ENCODE measurements around the gene EXOC6B. TPM values are rescaled to one million over a fixed set of nuclear protein-coding genes. Genes with fewer than 3 reads are reported as not detected.

Gene EXOC6B
- total RNA-seq, 1 donor, result 24.6 TPM

GRCh38 chr2:72533765-72534164 lies 292.1 kb downstream of the EXOC6B start:
- no peak overlapping the region for H3K27ac ChIP-seq (ENCODE audit: low read depth, low read length)
- H4K20me1 ChIP-seq (ENCODE audit: insufficient read depth, low read length), result no peaks in the 10 kb centered on the region
- H3K4me3 ChIP-seq (ENCODE audit: insufficient read depth, low read length), result no peak overlapping the region
- H3K36me3 ChIP-seq (ENCODE audit: insufficient read depth, low read length), result no peaks in the 10 kb centered on the region
- no peaks in the 10 kb centered on the region for H3K9me3 ChIP-seq (ENCODE audit: low read depth, low read length)
- no peaks in the 10 kb centered on the region for H3K27me3 ChIP-seq (ENCODE audit: insufficient read depth, low read length)
- H3K4me1 ChIP-seq (ENCODE audit: insufficient read depth, low read length), result peaks cover 3% of the 10 kb centered on the region
- H2AFZ ChIP-seq (ENCODE audit: low read length), result no peak overlapping the region
- no peak overlapping the region for H3K4me2 ChIP-seq (ENCODE audit: insufficient read depth, low read length)
- DNase-seq (ENCODE audit: insufficient read length, low spot score, missing footprints), result peak; percentile 15
- H3K79me2 ChIP-seq (ENCODE audit: insufficient read depth, low read length), result no peaks in the 10 kb centered on the region
- TF ChIP-seq, protein P1, sequence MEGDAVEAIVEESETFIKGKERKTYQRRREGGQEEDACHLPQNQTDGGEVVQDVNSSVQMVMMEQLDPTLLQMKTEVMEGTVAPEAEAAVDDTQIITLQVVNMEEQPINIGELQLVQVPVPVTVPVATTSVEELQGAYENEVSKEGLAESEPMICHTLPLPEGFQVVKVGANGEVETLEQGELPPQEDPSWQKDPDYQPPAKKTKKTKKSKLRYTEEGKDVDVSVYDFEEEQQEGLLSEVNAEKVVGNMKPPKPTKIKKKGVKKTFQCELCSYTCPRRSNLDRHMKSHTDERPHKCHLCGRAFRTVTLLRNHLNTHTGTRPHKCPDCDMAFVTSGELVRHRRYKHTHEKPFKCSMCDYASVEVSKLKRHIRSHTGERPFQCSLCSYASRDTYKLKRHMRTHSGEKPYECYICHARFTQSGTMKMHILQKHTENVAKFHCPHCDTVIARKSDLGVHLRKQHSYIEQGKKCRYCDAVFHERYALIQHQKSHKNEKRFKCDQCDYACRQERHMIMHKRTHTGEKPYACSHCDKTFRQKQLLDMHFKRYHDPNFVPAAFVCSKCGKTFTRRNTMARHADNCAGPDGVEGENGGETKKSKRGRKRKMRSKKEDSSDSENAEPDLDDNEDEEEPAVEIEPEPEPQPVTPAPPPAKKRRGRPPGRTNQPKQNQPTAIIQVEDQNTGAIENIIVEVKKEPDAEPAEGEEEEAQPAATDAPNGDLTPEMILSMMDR (IDR thresholded peaks at IDR 0.05; ENCODE audit: extremely low read depth, low read depth, low read length), result no peak

DNA sequence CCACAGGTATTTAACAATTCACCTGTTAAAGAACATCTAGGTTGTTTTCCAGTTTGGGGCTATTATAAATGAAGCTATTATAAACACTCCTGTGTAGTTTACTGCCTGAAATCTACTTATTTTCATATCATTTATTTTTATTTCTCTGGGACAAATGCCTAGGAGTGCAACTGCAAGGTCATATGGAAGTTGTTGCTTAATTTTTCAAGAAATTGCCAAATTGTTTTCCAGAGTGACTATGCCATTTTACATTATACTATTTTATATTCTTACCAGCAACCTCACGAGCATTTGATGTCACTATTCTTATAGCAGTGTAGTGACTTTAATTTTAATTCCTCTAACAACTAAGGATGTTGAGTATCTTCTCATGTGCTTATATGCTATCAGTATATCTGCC lies 298.4 kb downstream of the EXOC6B start:
- no peak overlapping the region for H3K4me3 ChIP-seq (ENCODE audit: insufficient read depth, low read length)
- H3K4me1 ChIP-seq (ENCODE audit: insufficient read depth, low read length), result no peaks in the 10 kb centered on the region
- no peaks in the 10 kb centered on the region for H4K20me1 ChIP-seq (ENCODE audit: insufficient read depth, low read length)
- H3K36me3 ChIP-seq (ENCODE audit: insufficient read depth, low read length), result no peaks in the 10 kb centered on the region
- DNase-seq (ENCODE audit: insufficient read length, low spot score, missing footprints), result no peak
- H3K27ac ChIP-seq (ENCODE audit: low read depth, low read length), result no peak overlapping the region
- H3K27me3 ChIP-seq (ENCODE audit: insufficient read depth, low read length), result no peaks in the 10 kb centered on the region
- TF ChIP-seq, protein P1 (IDR thresholded peaks at IDR 0.05; ENCODE audit: extremely low read depth, low read depth, low read length), result no peak
- H3K4me2 ChIP-seq (ENCODE audit: insufficient read depth, low read length), result no peak overlapping the region
- no peaks in the 10 kb centered on the region for H3K79me2 ChIP-seq (ENCODE audit: insufficient read depth, low read length)
- no peaks in the 10 kb centered on the region for H3K9me3 ChIP-seq (ENCODE audit: low read depth, low read length)
- H2AFZ ChIP-seq (ENCODE audit: low read length), result no peak overlapping the region

DNA sequence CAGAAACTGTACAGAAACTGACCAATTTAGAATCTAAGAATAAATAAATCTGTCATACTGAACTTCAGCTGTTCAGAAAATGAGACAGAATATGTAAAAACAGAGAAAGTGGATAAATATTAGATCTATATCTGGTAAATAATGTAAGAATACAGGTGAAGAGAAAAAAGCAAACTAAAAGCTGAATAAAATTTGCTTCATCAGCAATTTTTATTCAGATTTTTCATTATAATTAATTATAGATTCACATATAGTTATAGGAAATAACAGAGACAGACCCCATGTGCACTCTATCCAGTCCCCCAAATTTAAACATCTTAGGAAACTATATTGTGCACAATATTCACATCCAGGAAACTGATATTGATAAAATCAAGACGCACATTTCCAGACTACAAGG lies 299.2 kb downstream of the EXOC6B start:
- DNase-seq (ENCODE audit: insufficient read length, low spot score, missing footprints), result no peak

DNA sequence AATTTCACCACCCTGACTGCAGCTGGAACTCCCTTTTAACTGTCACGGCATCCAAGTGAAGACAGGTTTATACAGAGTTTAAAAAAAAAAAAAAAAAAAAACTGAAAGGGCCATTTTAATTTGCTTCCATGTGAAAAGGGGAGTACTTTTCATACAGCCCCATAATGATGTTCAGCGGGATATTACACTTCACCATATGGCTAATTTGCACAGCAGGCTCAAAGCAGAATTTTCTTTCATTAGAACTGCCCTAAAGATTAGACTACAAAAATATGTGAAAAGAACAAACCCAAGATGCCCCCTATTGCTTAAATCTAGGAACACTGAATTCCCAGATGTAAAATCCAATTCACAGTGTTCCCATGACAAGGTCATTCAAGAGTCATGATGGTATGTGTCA lies 301.8 kb downstream of the EXOC6B start:
- H2AFZ ChIP-seq (ENCODE audit: low read length), result no peak overlapping the region
- no peaks in the 10 kb centered on the region for H3K79me2 ChIP-seq (ENCODE audit: insufficient read depth, low read length)
- no peaks in the 10 kb centered on the region for H3K36me3 ChIP-seq (ENCODE audit: insufficient read depth, low read length)
- no peaks in the 10 kb centered on the region for H3K9me3 ChIP-seq (ENCODE audit: low read depth, low read length)
- TF ChIP-seq, protein P1 (IDR thresholded peaks at IDR 0.05; ENCODE audit: extremely low read depth, low read depth, low read length), result no peak
- H3K27ac ChIP-seq (ENCODE audit: low read depth, low read length), result no peak overlapping the region
- H4K20me1 ChIP-seq (ENCODE audit: insufficient read depth, low read length), result no peaks in the 10 kb centered on the region
- DNase-seq (ENCODE audit: insufficient read length, low spot score, missing footprints), result peak; percentile 6
- no peak overlapping the region for H3K4me2 ChIP-seq (ENCODE audit: insufficient read depth, low read length)
- H3K4me3 ChIP-seq (ENCODE audit: insufficient read depth, low read length), result no peak overlapping the region
- H3K27me3 ChIP-seq (ENCODE audit: insufficient read depth, low read length), result no peaks in the 10 kb centered on the region
- no peaks in the 10 kb centered on the region for H3K4me1 ChIP-seq (ENCODE audit: insufficient read depth, low read length)

More for the DNA sequence above, 299.2 kb downstream of the EXOC6B start:
- H3K4me2 ChIP-seq (ENCODE audit: insufficient read depth, low read length), result no peak overlapping the region
- no peak overlapping the region for H3K4me3 ChIP-seq (ENCODE audit: insufficient read depth, low read length)
- H3K36me3 ChIP-seq (ENCODE audit: insufficient read depth, low read length), result no peaks in the 10 kb centered on the region
- H4K20me1 ChIP-seq (ENCODE audit: insufficient read depth, low read length), result no peaks in the 10 kb centered on the region
- H3K27me3 ChIP-seq (ENCODE audit: insufficient read depth, low read length), result no peaks in the 10 kb centered on the region
- H3K9me3 ChIP-seq (ENCODE audit: low read depth, low read length), result no peaks in the 10 kb centered on the region
- no peak overlapping the region for H3K27ac ChIP-seq (ENCODE audit: low read depth, low read length)
- H3K4me1 ChIP-seq (ENCODE audit: insufficient read depth, low read length), result no peaks in the 10 kb centered on the region
- no peak overlapping the region for H2AFZ ChIP-seq (ENCODE audit: low read length)
- TF ChIP-seq, protein P1 (IDR thresholded peaks at IDR 0.05; ENCODE audit: extremely low read depth, low read depth, low read length), result no peak
- H3K79me2 ChIP-seq (ENCODE audit: insufficient read depth, low read length), result no peaks in the 10 kb centered on the region

Measured in osteoblast (primary cell).